PC-3 (cell line): ENCODE data around the gene EGFL8. TPM values are rescaled to one million over a fixed set of nuclear protein-coding genes. Genes with fewer than 3 reads are reported as not detected.

ENCODE experiments used
- ATAC-seq: fragments of 200-7000 bp; cut with Tn5 transposase; 2 replicates; pipeline ENCODE4 v1.9.1; 2020; ENCODE audit warnings: mild to moderate bottlenecking, moderate library complexity
- BruUV-seq: library from RNA; stranded (reverse); fragments of 400-500 nt; replicated peaks from 2 replicates; lab custom pipeline; 2021; lab: Mats Ljungman, UMichigan
- CTCF ChIA-PET: fragments of 300-600 bp; sonication (Branson Sonifier 250); formaldehyde crosslinking; loops from one replicate; lab custom pipeline; 2022; ENCODE audit warnings: antibody characterized with exemption; lab: Charles Lee
- POLR2A ChIA-PET: fragments of 300-600 bp; sonication (Branson Sonifier 250); formaldehyde crosslinking; loops from one replicate; lab custom pipeline; 2022; ENCODE audit warnings: antibody characterized with exemption; ENCODE audit not compliant: unreplicated experiment; lab: Charles Lee
- DNase-seq: peaks from one replicate; pipeline ENCODE4 v3.0.0-alpha.2; 2015
- H2AFZ ChIP-seq: fragments of 300-600 bp; sonication (generic); 2 replicates; pipeline ENCODE4 v1.6.0; 2016; ENCODE audit warnings: antibody characterized with exemption, low read length
- H3F3A ChIP-seq: fragments of 300-600 bp; sonication (generic); one replicate; pipeline ENCODE4 v1.6.0; 2017; ENCODE audit warnings: antibody characterized with exemption, low read length, control low read depth, mild to moderate bottlenecking; ENCODE audit not compliant: unreplicated experiment
- H3K27ac ChIP-seq: fragments of 300-600 bp; sonication (generic); 2 replicates; pipeline ENCODE4 v1.5.1; 2016; ENCODE audit warnings: mild to moderate bottlenecking, low read length
- H3K27me3 ChIP-seq: fragments of 300-600 bp; sonication (generic); 2 replicates; pipeline ENCODE4 v1.6.1; 2016; ENCODE audit warnings: low read length, mixed read lengths
- H3K36me3 ChIP-seq: fragments of 300-600 bp; sonication (generic); 2 replicates; pipeline ENCODE4 v1.6.1; 2016; ENCODE audit warnings: low read depth, mixed run types, low read length, mixed read lengths
- H3K4me1 ChIP-seq: fragments of 300-600 bp; sonication (generic); 2 replicates; pipeline ENCODE4 v1.5.1; 2016; ENCODE audit warnings: low read length; ENCODE audit not compliant: insufficient read depth
- H3K4me2 ChIP-seq: fragments of 300-600 bp; sonication (generic); 2 replicates; pipeline ENCODE4 v1.6.0; 2016; ENCODE audit warnings: low read length
- H3K4me3 ChIP-seq: fragments of 300-600 bp; sonication (generic); 2 replicates; pipeline ENCODE4 v1.5.1; 2016; ENCODE audit warnings: mild to moderate bottlenecking, low read length, mixed read lengths
- H3K79me2 ChIP-seq: fragments of 300-600 bp; sonication (generic); 2 replicates; pipeline ENCODE4 v1.6.1; 2017; ENCODE audit warnings: low read length, mixed read lengths
- H3K9ac ChIP-seq: fragments of 300-600 bp; sonication (generic); 2 replicates; pipeline ENCODE4 v1.6.0; 2016; ENCODE audit warnings: mild to moderate bottlenecking, low read length
- H3K9me2 ChIP-seq: fragments of 300-600 bp; sonication (generic); replicated peaks from 2 replicates; pipeline ENCODE4 v1.6.1; 2016; ENCODE audit warnings: mixed run types, low read length, mixed read lengths
- H3K9me3 ChIP-seq: fragments of 300-600 bp; sonication (generic); 2 replicates; pipeline ENCODE4 v1.6.1; 2016; ENCODE audit warnings: low read length, mixed read lengths
- H4K20me1 ChIP-seq: fragments of 300-600 bp; sonication (generic); 2 replicates; pipeline ENCODE4 v1.6.1; 2016; ENCODE audit warnings: low read length, mixed read lengths
- EZH2 ChIP-seq: fragments of 300-600 bp; sonication (generic); IDR thresholded peaks from one replicate; pipeline ENCODE4 v1.6.1; 2017; ENCODE audit warnings: antibody characterized with exemption, mild to moderate bottlenecking, low read length; ENCODE audit not compliant: unreplicated experiment
- EZH2phosphoT487 ChIP-seq: fragments of 300-600 bp; sonication (generic); IDR thresholded peaks from 2 replicates; pipeline ENCODE4 v1.6.1; 2018; ENCODE audit warnings: mild to moderate bottlenecking, antibody characterized with exemption, low read length, borderline replicate concordance
- intact Hi-C: fragments of 100-400 bp; cut with micrococcal nuclease; formaldehyde crosslinking; loops from 2 replicates; pipeline ENCODE4 v1.9.0; 2023
- total RNA-seq: library from RNA; depleted of rRNA; stranded (reverse); fragments of >200 nt; gene quantifications from 2 replicates; pipeline ENCODE4 v1.2.3, GENCODE V29; 2014
- TF ChIP-seq, protein P1 (sequence below): fragments of 300-600 bp; sonication (generic); conservative IDR thresholded peaks from 2 replicates; pipeline ENCODE4 v1.5.1; 2017; ENCODE audit warnings: antibody characterized with exemption, low read depth, mild to moderate bottlenecking, low read length

Gene EGFL8
- total RNA-seq, 1 experiment from 2014 or later: 7.9 TPM

DNA sequence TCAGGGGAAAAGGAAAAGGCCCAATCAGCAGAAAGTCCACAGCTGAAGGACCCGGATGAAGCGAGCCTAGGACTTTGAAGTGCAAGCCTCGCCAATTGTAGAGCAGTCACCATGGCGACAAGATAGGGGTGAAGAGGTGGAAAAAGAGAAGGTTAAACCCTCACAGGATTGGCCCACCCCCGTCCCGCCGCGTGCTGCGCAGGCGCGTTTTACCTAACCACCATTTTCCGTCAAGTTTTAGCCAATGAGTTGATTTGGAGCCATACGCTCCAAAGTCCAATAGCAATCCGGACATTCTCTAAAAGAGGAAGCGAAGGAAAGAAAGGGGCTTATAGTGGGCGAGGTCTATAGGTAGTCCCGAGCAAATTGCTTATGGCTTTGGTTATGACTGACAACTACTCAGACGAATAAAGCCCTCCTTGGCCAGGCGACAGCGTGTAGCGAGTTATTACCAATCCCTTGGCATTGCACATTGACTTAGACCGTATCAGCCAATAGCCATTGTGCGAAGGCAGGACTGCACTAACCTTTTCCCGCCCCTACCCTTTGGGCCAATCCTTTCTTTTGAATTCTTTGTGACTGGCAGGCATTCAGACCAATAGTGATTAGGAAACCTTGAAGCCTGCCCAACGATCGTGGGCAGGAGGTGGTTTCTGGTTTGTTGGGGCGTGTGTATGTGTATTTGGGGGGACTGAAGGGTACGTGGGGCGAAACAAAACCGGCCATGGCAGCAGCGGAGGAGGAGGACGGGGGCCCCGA is 13.6 kb downstream of the EGFL8 start, which contains the start of gene RNF5:
Gene RNF5, plus strand, starts transcription at position 618 of the 759 bp plus-strand sequence. Its CDS starts 107 bp downstream, at position 725.
- intact Hi-C loops: loop anchor here (1.0 to 5.0 kb wide), 3 partner anchors 17 to 221 kb away; partner anchors contain the start of genes FKBPL, NELFE and SKIC2
- Histone ChIP-seq H4K20me1 (no peaks in the 10 kb centered on the region), H3F3A (no peaks in the 10 kb centered on the region), H2AFZ (peak within 1 kb of the TSS; percentile 95), H3K9me3 (no peaks in the 10 kb centered on the region), H3K4me1 (peaks cover 33% of the 10 kb centered on the region), H3K9me2 (no peaks in the 10 kb centered on the region), H3K27ac (peak within 1 kb of the TSS; percentile 83), H3K36me3 (peaks cover 5% of the 10 kb centered on the region), H3K27me3 (no peaks in the 10 kb centered on the region), H3K9ac (peak within 1 kb of the TSS; percentile 86), H3K79me2 (peaks cover 33% of the 10 kb centered on the region), H3K4me2 (peak within 1 kb of the TSS; percentile 100), H3K4me3 (peak within 1 kb of the TSS; percentile 94)
- CTCF ChIA-PET: interaction anchor here (1.1 kb wide), 1 partner anchor 18 kb away, joined by 4 read pairs; no protein-coding TSS in a partner anchor
- DNase-seq (peak; percentile 100), ATAC-seq (peak; percentile 86)
- POLR2A ChIA-PET: interaction anchor here (0.6 to 1.0 kb wide), 2 partner anchors 18 to 85 kb away, joined by 3 read pairs; no protein-coding TSS in a partner anchor
- no TSS peak for BruUV-seq
- TF ChIP-seq EZH2 (no peak), EZH2phosphoT487 (no peak)
- TF ChIP-seq, protein P1, sequence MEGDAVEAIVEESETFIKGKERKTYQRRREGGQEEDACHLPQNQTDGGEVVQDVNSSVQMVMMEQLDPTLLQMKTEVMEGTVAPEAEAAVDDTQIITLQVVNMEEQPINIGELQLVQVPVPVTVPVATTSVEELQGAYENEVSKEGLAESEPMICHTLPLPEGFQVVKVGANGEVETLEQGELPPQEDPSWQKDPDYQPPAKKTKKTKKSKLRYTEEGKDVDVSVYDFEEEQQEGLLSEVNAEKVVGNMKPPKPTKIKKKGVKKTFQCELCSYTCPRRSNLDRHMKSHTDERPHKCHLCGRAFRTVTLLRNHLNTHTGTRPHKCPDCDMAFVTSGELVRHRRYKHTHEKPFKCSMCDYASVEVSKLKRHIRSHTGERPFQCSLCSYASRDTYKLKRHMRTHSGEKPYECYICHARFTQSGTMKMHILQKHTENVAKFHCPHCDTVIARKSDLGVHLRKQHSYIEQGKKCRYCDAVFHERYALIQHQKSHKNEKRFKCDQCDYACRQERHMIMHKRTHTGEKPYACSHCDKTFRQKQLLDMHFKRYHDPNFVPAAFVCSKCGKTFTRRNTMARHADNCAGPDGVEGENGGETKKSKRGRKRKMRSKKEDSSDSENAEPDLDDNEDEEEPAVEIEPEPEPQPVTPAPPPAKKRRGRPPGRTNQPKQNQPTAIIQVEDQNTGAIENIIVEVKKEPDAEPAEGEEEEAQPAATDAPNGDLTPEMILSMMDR: no peak

DNA sequence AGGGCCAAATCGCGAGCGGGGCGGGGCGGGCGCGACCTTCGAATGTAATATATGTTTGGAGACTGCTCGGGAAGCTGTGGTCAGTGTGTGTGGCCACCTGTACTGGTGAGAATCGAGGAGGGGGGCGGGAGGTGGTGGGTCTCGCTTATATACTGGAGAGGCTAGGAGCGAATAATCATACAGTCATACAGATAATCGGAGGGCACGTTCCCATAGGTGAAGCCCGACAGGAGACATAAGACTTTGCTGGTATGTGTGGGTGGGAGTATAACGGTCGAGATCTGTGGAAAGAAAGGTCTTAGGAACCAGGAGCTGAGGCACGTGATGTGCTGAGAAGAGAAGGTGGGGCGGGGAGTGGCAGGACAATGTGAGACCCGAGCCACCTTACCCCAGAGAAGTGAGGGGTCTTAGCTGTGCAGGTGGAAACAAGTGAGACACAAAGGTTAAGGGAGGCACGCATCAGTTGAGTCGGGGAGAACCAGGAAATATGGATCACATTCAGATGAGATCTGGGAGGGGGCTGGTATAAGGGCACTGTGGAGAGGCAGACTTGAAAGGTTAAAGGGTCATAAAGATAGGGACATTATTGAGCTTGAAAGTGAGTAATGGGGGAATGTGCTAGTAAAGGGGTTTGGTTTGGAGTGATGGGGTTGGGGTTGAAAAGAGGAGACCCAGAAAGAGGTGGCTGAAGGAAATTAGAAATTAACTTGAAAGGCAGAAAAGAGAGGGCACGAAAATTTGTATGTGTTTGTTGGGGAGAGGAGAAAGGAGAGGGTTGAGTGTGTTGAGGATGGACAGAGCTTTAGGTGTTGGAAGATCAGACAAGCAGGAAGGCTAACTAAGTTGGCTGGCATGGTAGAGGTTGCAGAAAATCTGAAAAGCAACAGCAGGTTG is 14.4 kb downstream of the EGFL8 start:
- Histone ChIP-seq H3K9me2 (no peaks in the 10 kb centered on the region), H3F3A (no peaks in the 10 kb centered on the region), H3K27me3 (no peaks in the 10 kb centered on the region), H3K36me3 (peaks cover 5% of the 10 kb centered on the region), H3K9ac (peak overlapping the region; percentile 86), H3K4me1 (peaks cover 33% of the 10 kb centered on the region), H3K27ac (no peak overlapping the region), H4K20me1 (no peaks in the 10 kb centered on the region), H3K9me3 (no peaks in the 10 kb centered on the region), H3K79me2 (peaks cover 32% of the 10 kb centered on the region), H3K4me2 (peak overlapping the region; percentile 100), H2AFZ (peak overlapping the region; percentile 77), H3K4me3 (peak overlapping the region; percentile 94)
- ATAC-seq (peak; percentile 0; the same call in 1 of the 2 replicates), DNase-seq (no peak)
- CTCF ChIA-PET: interaction anchor here (0.7 kb wide), 1 partner anchor 9 kb away, joined by 5 read pairs; no protein-coding TSS in a partner anchor
- POLR2A ChIA-PET: interaction anchor here (0.6 kb wide), 1 partner anchor 205 kb away, joined by 6 read pairs; no protein-coding TSS in a partner anchor
- BruUV-seq: TSS peak; percentile 27
- intact Hi-C loops: loop anchor here (1.0 to 5.0 kb wide), 3 partner anchors 17 to 221 kb away; partner anchors contain the start of genes FKBPL, NELFE and SKIC2
- no peak for TF ChIP-seq EZH2phosphoT487
- TF ChIP-seq, protein P1: no peak
- no peak for TF ChIP-seq EZH2
